IPS-11a (cell line): ENCODE results near the gene DLG5.
A peak's percentile ranks its signal among the peaks of the same experiment; 100 is the strongest.

Experiments
- H3K4me3 ChIP-seq: one replicate; pipeline ENCODE4 v1.5.1; 2013; ENCODE audit warnings: low read depth, low read length, control low read depth

Gene DLG5

DNA sequence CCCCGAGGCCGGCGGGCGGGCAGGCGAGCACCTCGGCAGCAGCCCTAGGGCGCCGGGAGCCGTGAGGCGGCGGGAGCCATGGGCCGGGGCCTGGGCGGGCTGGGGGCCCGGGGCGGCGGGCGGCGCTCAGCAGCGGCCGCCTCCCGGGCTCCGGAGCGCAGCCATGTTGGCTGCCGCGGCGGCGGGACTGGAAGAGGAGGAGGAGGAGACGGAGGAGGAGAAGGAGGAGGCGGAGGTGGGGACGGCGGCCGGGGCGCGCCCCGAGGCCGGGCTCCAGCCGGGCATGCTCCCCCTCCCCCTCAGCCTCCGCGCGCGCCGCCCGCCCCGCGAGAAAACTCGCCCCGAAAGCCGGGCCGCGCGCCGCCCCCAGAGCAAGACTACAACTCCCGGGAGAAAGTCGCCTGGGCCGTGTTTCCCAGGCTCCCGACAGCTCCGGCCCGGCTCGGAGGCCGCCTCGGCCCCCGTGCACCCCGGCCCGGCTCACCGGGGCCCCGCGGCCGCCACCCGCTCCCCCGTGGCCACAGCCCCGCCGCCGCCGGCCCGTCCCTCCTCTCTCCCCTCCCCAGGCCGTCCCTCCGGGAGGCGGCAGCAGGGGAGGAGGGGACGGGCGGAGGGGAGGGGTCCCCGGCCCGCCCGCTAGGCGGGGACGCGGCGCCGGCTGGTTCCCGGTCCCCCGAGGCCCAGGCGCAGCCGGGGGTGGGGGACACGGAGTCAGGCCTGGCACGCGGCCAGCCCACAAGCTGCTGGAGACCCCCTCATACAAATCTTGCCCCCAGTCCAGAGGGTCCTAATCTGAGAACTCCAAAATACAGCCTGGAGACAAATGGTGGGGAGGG is at the start of gene DLG5:
Gene DLG5, minus strand, starts transcription at position 190 of the 836 bp plus-strand sequence. CDS start 235 bp downstream, outside the sequence.
- H3K4me3 ChIP-seq = peak within 1 kb of the TSS; percentile 84

DNA sequence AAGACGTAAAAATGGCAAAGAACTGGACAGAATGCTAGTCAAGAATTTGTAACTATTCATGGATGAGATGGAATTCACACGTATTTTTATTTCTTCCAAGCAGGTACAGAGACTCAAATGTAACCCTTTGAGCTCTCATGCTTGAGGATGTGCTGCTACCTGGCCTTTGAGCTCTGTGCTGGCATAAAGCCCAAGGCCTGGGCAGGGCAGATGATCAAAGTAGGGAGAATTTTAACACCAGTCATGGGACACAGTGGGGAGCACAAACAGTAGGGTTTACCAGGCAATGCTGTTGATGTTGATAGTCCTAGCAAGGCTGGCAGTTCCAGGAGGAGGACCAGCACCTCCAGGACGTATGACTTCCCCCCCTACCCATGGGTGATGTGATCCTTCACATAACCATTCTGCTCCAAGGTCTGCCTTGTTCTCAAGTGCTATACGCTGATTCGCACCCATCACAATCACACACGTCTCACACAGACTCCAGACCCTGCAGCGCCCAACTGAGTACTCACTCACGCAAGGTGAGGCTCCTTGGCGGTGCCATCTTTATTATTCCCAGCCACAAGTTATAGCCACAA is 48.6 kb upstream of the DLG5 start:
- H3K4me3 ChIP-seq = no peak overlapping the region

- H3K4me3 ChIP-seq = no peak overlapping the region
Measured at GRCh38 chr10:77974396-77975074, 48.0 kb upstream of the DLG5 start.

- H3K4me3 ChIP-seq = no peak overlapping the region
Measured at GRCh38 chr10:77973276-77973675, 46.7 kb upstream of the DLG5 start.

GRCh38 chr10:77972148-77972547 is 45.6 kb upstream of the DLG5 start:
- no peak overlapping the region for H3K4me3 ChIP-seq

DNA sequence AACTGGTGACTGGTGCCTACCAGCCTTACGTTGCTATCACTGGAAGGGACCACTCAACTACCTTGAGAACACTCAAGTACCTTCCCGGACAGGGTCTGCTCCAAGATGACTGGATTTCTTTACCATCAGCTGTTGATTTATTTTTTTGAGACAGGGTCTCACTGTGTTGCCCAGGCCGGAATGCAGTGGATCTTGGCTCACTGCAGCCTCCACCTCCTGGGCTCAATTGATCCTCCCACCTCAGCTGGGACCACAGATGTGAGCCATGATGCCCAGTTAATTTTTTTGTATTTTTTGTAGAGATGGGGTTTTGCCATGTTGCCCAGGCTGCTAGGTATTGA is 45.2 kb upstream of the DLG5 start:
- H3K4me3 ChIP-seq = no peak overlapping the region

DNA sequence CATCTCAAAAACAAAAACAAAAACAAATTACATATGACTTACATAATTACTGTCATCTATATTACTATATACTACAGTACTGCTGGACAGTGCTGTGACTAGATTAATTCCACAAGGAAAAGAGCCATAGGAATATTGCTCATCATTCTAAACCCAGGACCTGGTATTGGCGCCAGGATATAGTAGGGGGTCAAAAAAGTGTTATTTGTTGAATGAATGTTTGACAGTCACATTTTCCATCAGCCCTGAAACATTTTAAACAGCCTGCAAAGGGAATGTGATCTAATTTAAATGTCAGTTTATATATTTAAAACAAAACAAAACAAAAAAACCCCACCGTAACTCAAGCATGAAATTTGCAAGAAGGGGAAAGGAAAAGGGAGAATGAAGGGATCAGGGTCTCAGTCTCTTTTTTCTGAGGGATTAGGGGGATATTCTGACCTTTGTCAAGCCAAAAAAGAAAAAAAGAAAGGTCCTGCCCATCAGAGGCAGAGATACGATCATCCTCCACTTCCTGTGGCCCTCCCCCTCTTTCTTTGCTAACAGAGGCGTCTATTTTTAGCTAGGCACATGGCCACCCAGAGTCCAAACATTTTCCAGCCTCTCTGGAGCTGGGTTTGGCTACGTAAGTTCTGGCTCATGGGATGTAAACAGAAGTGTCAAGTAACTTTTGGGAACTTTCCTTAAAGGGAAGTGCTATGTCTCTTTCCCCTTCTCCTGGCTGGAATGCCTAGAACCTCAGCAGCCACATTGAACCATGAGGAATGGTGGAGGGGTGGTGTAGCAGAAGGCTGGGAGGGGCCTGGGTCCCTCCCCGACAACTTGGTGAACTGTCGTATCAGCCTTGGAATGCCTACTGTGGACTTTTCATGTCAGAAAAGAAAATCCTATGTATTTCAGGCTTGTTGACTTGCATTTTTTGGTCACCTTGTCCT is 44.6 kb upstream of the DLG5 start:
- H3K4me3 ChIP-seq = no peak overlapping the region

GRCh38 chr10:77969114-77969513 is 42.6 kb upstream of the DLG5 start:
- H3K4me3 ChIP-seq = no peak overlapping the region

- H3K4me3 ChIP-seq = no peak overlapping the region
Measured at GRCh38 chr10:77967611-77968022, 41.1 kb upstream of the DLG5 start.

GRCh38 chr10:77965294-77965693 is 38.7 kb upstream of the DLG5 start:
- no peak overlapping the region for H3K4me3 ChIP-seq

DNA sequence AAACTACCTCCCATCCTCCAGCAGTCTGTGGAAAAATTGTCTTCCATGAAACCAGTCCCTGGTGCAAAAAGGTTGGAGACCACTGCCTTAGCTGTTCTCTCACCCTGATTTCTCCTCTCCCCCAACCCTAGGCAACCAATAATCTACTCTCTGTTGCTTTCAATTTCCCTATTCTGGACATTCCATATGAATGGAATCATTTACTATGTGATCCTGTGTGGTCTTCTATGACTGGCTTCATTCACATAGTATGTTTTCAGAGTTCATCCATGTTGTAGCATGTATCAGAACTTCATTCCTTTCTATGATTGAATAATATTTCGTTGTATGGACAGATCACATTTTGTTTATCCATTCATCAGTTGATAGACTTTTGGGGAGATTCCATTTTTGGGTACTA is 38.3 kb upstream of the DLG5 start:
- no peak overlapping the region for H3K4me3 ChIP-seq

- no peak overlapping the region for H3K4me3 ChIP-seq
Measured at GRCh38 chr10:77963901-77964300, 37.3 kb upstream of the DLG5 start.

DNA sequence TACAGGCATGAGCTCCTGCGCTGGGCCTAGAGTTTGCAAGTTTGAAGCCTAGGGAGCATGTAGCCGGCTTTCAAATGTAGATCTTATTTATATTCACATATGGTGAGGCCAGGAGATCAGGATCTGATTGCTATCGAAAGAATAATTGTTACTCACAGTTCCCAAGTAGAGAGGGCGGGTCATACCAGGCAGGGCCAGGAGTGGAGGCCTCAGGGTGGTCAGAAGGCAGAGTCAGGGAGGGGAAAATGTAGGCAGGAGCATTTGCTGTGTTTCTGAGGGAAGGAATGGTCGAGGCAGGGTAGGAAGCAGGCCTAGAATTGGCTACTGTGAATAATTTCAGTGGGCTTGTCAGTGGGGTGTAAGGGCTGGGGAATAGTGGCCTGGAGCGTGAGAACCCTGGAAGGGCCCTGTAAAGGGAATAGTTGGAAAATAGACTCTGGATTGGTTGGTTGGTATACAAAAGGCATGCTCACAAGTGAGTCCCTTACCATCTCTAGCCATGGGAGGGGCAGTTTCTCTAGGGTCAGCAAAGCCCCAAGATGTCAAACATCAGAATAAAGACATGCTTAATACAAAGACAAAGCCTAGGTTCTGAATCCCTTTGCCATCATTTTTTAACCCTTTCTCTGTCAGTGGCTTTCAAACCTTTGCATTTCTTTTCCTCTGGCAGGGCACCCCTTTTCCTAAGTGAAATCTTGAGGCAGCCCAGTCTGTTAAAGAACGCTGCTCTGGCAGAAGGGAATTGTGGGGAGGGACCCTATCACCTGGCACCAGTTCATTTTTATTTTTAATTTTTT is 36.0 kb upstream of the DLG5 start:
- H3K4me3 ChIP-seq = no peak overlapping the region

- no peak overlapping the region for H3K4me3 ChIP-seq
Measured at GRCh38 chr10:77961668-77962067, 35.1 kb upstream of the DLG5 start.

DNA sequence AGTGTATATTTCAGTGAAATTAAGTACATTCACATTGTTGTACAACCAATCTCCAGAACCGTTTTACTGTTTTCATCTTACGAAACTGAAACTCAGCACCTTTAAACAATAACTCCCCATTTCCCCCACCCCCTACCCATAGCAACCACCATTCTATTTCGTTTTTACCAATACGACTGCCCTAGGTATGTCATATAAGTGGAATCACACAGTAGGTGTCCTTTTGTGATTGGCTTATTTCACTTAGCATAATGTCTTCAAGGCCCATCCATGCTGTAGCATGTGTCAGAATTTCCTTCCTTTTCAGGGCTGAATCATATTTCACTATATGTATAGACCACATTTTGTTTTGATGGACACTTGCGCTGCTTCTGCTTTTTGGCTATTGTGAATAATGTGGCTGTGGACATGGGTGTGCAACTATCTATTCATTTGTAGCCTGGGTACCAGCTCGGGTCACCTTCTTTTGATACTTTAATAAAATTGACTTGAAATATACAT is 34.3 kb upstream of the DLG5 start:
- H3K4me3 ChIP-seq = no peak overlapping the region

- no peak overlapping the region for H3K4me3 ChIP-seq
Measured at GRCh38 chr10:77959887-77960455, 33.4 kb upstream of the DLG5 start.

DNA sequence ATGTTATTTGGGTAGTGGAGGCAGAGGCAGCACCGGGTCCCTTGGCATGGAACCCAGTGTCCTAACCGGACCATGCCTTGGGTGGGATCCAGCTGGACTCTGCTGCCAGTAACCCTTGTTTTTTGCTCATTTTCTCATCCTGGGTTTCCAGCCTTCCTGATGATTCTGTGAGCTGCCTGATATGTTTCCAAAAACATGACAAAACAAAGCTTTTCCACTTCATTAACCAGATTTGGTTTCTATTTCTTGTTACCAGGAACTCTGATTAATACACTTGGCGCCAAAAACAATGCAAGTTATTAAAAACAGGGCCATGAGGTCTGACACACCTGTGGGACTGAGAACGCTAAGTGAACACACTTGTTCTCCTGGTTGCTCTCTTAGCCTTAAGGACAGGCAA is 32.8 kb upstream of the DLG5 start:
- no peak overlapping the region for H3K4me3 ChIP-seq

- no peak overlapping the region for H3K4me3 ChIP-seq
Measured at GRCh38 chr10:77955136-77955535, 28.6 kb upstream of the DLG5 start.

GRCh38 chr10:77949167-77949566 is 22.6 kb upstream of the DLG5 start:
- no peak overlapping the region for H3K4me3 ChIP-seq

DNA sequence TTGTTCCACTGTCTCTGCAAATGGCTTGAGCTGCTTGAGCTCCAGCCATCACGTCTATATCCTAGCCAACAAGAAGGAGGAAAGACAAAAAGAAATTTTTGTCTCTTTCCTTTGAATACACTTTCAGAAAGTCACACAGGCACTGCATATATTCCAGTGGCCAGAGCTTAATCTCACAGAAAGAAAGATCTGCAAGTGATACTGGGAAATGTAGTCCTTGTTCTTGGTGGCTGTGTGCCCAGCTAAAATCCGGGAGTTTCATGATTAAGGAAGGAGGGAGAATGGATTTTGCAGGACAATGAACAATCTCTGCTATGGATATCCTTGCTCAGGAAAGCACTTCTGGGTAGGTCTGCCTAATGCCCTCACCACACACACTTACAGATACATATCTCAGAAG is 19.5 kb upstream of the DLG5 start:
- H3K4me3 ChIP-seq = no peak overlapping the region
